PC-3 (cell line): ENCODE measurements around the gene ASTN2.

ENCODE experiments used
- CTCF ChIP-seq: fragments of 300-600 bp; sonication (generic); conservative IDR thresholded peaks from 2 replicates; pipeline ENCODE4 v1.5.1; 2017; ENCODE audit warnings: antibody characterized with exemption, low read depth, mild to moderate bottlenecking, low read length
- EZH2 ChIP-seq: fragments of 300-600 bp; sonication (generic); IDR thresholded peaks from one replicate; pipeline ENCODE4 v1.6.1; 2017; ENCODE audit warnings: antibody characterized with exemption, mild to moderate bottlenecking, low read length; ENCODE audit not compliant: unreplicated experiment

GRCh38 chr9:117453737-117454136, 38.9 kb upstream of the ASTN2 start:
- TF ChIP-seq CTCF (no peak), EZH2 (no peak)
